ENCODE data around the gene PHEX.

PHEX gene

GRCh38 chrX:22159071-22159470 lies 126.9 kb downstream of the PHEX start:
- DNase-seq, result no peak

- DNase-seq, result no peak
These were observed 131.2 kb downstream of the PHEX start for GRCh38 chrX:22163326-22163725.

- DNase-seq, result no peak
These were observed 132.8 kb downstream of the PHEX start for GRCh38 chrX:22164770-22165388.

- DNase-seq, result no peak
These were observed 133.8 kb downstream of the PHEX start for GRCh38 chrX:22165732-22166457.

- DNase-seq, result no peak
These were observed 139.3 kb downstream of the PHEX start for GRCh38 chrX:22171287-22172060.

GRCh38 chrX:22173966-22174365 lies 141.8 kb downstream of the PHEX start:
- no peak for DNase-seq

- DNase-seq, result no peak
These were observed 145.9 kb downstream of the PHEX start for GRCh38 chrX:22177950-22178515.

GRCh38 chrX:22184096-22184495 lies 152.0 kb downstream of the PHEX start:
- DNase-seq, result no peak

- DNase-seq, result no peak
These were observed 154.0 kb downstream of the PHEX start for GRCh38 chrX:22186165-22186564.

- no peak for DNase-seq
These were observed 160.4 kb downstream of the PHEX start for GRCh38 chrX:22192419-22193060.

GRCh38 chrX:22193851-22194659 lies 161.9 kb downstream of the PHEX start:
- DNase-seq, result no peak

GRCh38 chrX:22194660-22194945 lies 162.5 kb downstream of the PHEX start:
- DNase-seq, result no peak

- no peak for DNase-seq
These were observed 164.0 kb downstream of the PHEX start for GRCh38 chrX:22196149-22196548.

- no peak for DNase-seq
These were observed 170.1 kb downstream of the PHEX start for GRCh38 chrX:22202251-22202650.

- DNase-seq, result no peak
These were observed 171.1 kb downstream of the PHEX start for GRCh38 chrX:22203186-22203585.

- DNase-seq, result no peak
These were observed 174.7 kb downstream of the PHEX start for GRCh38 chrX:22206781-22207180.

- no peak for DNase-seq
These were observed 188.8 kb downstream of the PHEX start for GRCh38 chrX:22220941-22221340.

- DNase-seq, result no peak
These were observed 202.3 kb downstream of the PHEX start for GRCh38 chrX:22234380-22234779.

- no peak for DNase-seq
These were observed 205.4 kb downstream of the PHEX start for GRCh38 chrX:22237479-22237878.

GRCh38 chrX:22246620-22247019 lies 214.5 kb downstream of the PHEX start:
- DNase-seq, result no peak

GRCh38 chrX:22247169-22247568 lies 215.0 kb downstream of the PHEX start:
- no peak for DNase-seq

GRCh38 chrX:22248401-22248800 lies 216.3 kb downstream of the PHEX start:
- no peak for DNase-seq
